Sigmoid colon (tissue), 7 donors: ENCODE results near the gene PLEKHN1. TPM values are rescaled to one million over a fixed set of nuclear protein-coding genes. Genes with fewer than 3 reads are reported as not detected.

Experiments used
- DNase-seq: peaks from one replicate; pipeline ENCODE4 v3.0.0-alpha.2; 2019
- H3K27ac ChIP-seq, 4 donors: fragments of 200-600 bp; sonication (generic); one replicate each; pipeline ENCODE4 v1.5.1; 2016 to 2019; ENCODE audit warnings: mild to moderate bottlenecking in 1 of 4
- H3K27me3 ChIP-seq, 3 donors: fragments of 200-600 bp; sonication (generic); one replicate each; pipeline ENCODE4 v1.5.1; 2019; ENCODE audit warnings: mild to moderate bottlenecking in 1 of 3
- H3K36me3 ChIP-seq, 4 donors: fragments of 200-600 bp; sonication (generic); one replicate each; pipeline ENCODE4 v1.5.1; 2016 to 2019
- H3K4me1 ChIP-seq, 4 donors: fragments of 200-600 bp; sonication (generic); one replicate each; pipeline ENCODE4 v1.5.1; 2017 to 2019
- H3K4me3 ChIP-seq, 4 donors: fragments of 200-600 bp; sonication (generic); one replicate each; pipeline ENCODE4 v1.5.1; 2017 to 2019; ENCODE audit warnings: mild to moderate bottlenecking in 2 of 4, moderate library complexity in 1 of 4
- H3K9me3 ChIP-seq, 4 donors: fragments of 200-600 bp in 3 of 4; sonication (generic) in 3 of 4; one replicate each; pipeline versions ENCODE4 v1.5.1 to v1.6.1; 2013 to 2019
- CTCF ChIP-seq, 4 experiments: fragments of 450-650 bp in 3 of 4; fragments of 200-600 bp in 1 of 4; IDR thresholded peaks; one replicate each; pipeline ENCODE4 v1.5.1; 2016 to 2019; ENCODE audit warnings: antibody characterized with exemption in 4 of 4, mild to moderate bottlenecking in 3 of 4, moderate library complexity in 2 of 4
- EP300 ChIP-seq, 4 donors: sonication (generic); formaldehyde crosslinking; IDR thresholded peaks; one replicate each; pipeline ENCODE4 v1.6.1; 2017; ENCODE audit warnings: antibody characterized with exemption in 4 of 4
- POLR2A ChIP-seq, 2 donors: fragments of 450-650 bp; IDR thresholded peaks; one replicate each; pipeline ENCODE4 v1.6.1; 2016; ENCODE audit warnings: antibody characterized with exemption in 2 of 2, mild to moderate bottlenecking in 2 of 2, moderate library complexity in 2 of 2
- POLR2AphosphoS5 ChIP-seq, 4 donors: sonication (generic); formaldehyde crosslinking; IDR thresholded peaks; one replicate each; pipeline ENCODE4 v1.6.1; 2017; ENCODE audit warnings: antibody characterized with exemption in 4 of 4
- WGBS, 2 donors: extraction: QIAGEN DNeasy Blood & Tissue Kit; methylation state at CpG; one replicate each; pipeline ENCODE4 v1.1.7; 2013; 5-methylcytosine and 5-hydroxymethylcytosine counted together
- intact Hi-C: fragments of 100-400 bp; cut with DNase I; formaldehyde crosslinking; loops from one replicate; pipeline ENCODE4 v1.15.1; 2023
- polyA plus RNA-seq, 3 donors: library from polyadenylated mRNA; stranded (reverse); fragments of 200-250 nt; gene quantifications; one replicate each; pipeline ENCODE4 v1.2.3, GENCODE V29; 2013
- total RNA-seq, 4 donors: library from RNA; depleted of rRNA; stranded (reverse); fragments of >200 nt; gene quantifications; one replicate each; pipeline ENCODE4 v1.1.0, GENCODE V29; 2016
- donor health status: healthy with polysubstance abuse.
- donor health status: Bipolar disorder and iron deficiency.
- donor health status: healthy.

PLEKHN1 gene
- total and polyA plus RNA-seq, 7 donors: 0.46 to 1.5 TPM; not detected in 5

DNA sequence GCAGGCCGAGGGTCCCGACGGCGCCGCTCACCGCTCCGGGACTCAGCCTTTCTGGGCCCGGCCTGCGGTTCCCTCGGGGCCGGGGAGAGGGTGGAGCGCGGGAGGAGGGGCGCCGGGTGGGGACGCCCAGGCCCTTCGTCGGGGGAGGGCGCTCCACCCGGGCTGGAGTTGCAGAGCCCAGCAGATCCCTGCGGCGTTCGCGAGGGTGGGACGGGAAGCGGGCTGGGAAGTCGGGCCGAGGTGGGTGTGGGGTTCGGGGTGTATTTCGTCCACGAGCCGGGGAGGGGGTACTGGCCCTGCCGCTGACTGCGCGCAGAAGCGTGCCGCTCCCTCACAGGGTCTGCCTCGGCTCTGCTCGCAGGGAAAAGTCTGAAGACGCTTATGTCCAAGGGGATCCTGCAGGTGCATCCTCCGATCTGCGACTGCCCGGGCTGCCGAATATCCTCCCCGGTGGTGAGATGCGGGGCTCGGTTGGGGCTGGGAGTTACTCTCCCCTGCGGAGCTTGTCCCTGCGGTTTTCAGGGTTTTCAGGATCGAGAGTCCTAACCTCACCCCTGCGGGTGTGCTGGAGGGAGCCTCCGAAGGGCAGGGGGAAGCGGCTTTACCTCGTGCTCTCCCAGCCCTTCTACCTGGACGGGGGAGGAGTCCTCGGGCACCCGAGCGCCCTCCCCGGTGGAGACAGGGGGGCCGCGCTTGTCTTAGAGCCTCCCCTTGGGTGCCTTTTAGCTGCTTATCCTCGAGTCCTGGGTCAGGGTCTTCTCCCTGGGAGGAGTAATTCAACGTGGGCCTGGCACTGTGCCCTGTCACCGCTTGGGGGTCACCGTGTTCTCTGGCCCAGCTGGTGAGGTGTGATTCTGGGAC lies 40.5 kb upstream of the PLEKHN1 start:
- DNase-seq: no peak
- intact Hi-C loops: no loop called here
- Histone ChIP-seq H3K36me3 (no peaks in the 10 kb centered on the region), H3K4me3 (peak overlapping the region in 3 of 4 donors; percentile 51 to 58 (median 52)), H3K9me3 (no peaks in the 10 kb centered on the region), H3K27me3 (peaks cover 26 to 76% (median 41%) of the 10 kb centered on the region in 3 donors), H3K4me1 (peaks cover 2 to 46% (median 39%) of the 10 kb centered on the region in 4 donors), H3K27ac (no peak overlapping the region)
- 1 to 7% methylated on average over 65 of the region's 65 CpGs for WGBS, 2 donors
- no peak for TF ChIP-seq CTCF (IDR thresholded peaks at IDR 0.05)
- no peak for TF ChIP-seq EP300 (IDR thresholded peaks at IDR 0.05)
- TF ChIP-seq POLR2AphosphoS5 (IDR thresholded peaks at IDR 0.05): no peak
- TF ChIP-seq POLR2A (IDR thresholded peaks at IDR 0.05): no peak

DNA sequence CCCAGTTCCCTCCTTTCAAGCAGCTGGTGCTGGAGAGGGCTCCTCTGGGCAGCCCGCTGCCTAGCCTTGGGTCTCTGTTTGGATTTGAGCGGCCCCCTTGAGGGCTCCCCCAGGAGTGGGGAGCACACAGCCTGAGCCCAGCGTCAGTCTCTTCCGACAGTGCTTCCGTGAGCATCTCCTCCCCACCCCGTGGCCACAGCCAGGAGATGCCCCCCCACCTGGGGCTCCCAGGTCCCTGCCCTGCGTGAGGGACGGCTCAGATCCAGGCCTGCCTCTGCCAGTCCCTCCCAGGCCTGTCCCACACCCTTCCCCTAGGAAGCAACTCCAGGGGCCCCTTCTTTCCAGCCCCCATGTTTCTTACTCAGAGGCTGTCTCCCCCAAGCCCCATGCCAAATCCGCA lies 39.0 kb upstream of the PLEKHN1 start:
- DNase-seq: no peak
- intact Hi-C loops: no loop called here
- Histone ChIP-seq H3K4me3 (no peak overlapping the region), H3K36me3 (no peaks in the 10 kb centered on the region), H3K4me1 (peaks cover 2 to 34% (median 29%) of the 10 kb centered on the region in 4 donors), H3K27me3 (peaks cover 26 to 77% (median 41%) of the 10 kb centered on the region in 3 donors), H3K27ac (no peak overlapping the region), H3K9me3 (no peaks in the 10 kb centered on the region)
- no peak for TF ChIP-seq EP300 (IDR thresholded peaks at IDR 0.05)
- 23 to 72% methylated on average over 9 of the region's 9 CpGs for WGBS, 2 donors

- intact Hi-C loops: no loop called here
Measured at GRCh38 chr1:927748-928147, 38.5 kb upstream of the PLEKHN1 start.

DNA sequence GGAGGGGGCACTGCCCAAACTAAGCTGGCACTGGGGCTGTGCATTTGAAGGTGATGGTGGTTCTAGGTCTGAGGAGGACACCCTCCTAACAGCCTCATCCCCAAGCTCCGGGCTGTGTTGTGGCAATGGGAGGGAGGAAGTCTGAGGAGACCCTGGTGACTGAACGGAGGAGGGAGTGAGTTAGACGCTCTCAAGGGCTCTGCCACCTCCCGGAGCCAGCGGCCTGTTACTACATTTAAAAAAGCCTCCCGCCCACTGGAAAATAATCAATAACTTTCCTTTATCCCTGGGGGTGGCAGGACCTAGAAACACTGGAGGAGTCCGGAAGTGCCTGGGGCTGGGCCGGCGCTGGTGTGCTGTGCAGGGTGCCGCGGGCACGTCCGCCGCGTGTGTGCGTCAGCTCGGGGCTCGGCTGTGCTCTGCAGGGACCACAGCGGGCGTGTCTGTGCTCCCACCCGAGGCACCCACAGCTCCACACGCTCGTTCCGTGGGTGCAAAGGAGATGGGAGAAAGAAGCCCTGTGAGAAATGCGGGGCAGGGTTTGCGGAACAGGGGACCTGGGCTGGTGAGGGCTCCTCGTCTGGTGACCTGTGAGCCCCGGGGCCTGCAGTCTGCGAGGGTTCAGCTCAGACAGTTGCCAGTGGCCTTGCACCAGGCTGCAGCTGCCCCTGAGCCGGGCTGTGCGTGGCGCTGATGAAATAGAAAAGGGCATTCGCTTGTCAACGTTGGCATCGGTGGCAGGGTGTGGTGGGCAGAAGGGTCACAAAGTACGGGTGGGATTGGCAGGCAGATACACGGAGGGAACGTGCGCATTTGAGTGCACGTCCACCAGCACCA lies 37.2 kb upstream of the PLEKHN1 start:
- no peak overlapping the region for H3K4me3 ChIP-seq
- WGBS, 2 donors: 31 to 78% methylated on average over 40 of the region's 40 CpGs
- intact Hi-C loops: no loop called here
- peaks cover 26 to 76% (median 45%) of the 10 kb centered on the region in 3 donors for H3K27me3 ChIP-seq
- TF ChIP-seq EP300 (IDR thresholded peaks at IDR 0.05): no peak
- no peak for TF ChIP-seq POLR2A (IDR thresholded peaks at IDR 0.05)
- TF ChIP-seq CTCF (IDR thresholded peaks at IDR 0.05): no peak
- TF ChIP-seq POLR2AphosphoS5 (IDR thresholded peaks at IDR 0.05): no peak
- no peaks in the 10 kb centered on the region for H3K9me3 ChIP-seq
- DNase-seq: no peak
- no peak overlapping the region for H3K27ac ChIP-seq
- peaks cover 2 to 21% (median 19%) of the 10 kb centered on the region in 4 donors for H3K4me1 ChIP-seq
- no peaks in the 10 kb centered on the region for H3K36me3 ChIP-seq

More at GRCh38 chr1:927748-928147, 38.5 kb upstream of the PLEKHN1 start:
- Histone ChIP-seq H3K9me3 (no peaks in the 10 kb centered on the region), H3K27me3 (peaks cover 26 to 76% (median 41%) of the 10 kb centered on the region in 3 donors), H3K27ac (no peak overlapping the region), H3K36me3 (no peaks in the 10 kb centered on the region), H3K4me1 (peaks cover 2 to 32% (median 29%) of the 10 kb centered on the region in 4 donors), H3K4me3 (no peak overlapping the region)
- DNase-seq: no peak
- WGBS, 2 donors: 31 to 72% methylated on average over 10 of the region's 10 CpGs
- TF ChIP-seq EP300 (IDR thresholded peaks at IDR 0.05) (no peak), CTCF (IDR thresholded peaks at IDR 0.05) (no peak), POLR2A (IDR thresholded peaks at IDR 0.05) (no peak), POLR2AphosphoS5 (IDR thresholded peaks at IDR 0.05) (no peak)
